ENCODE data around the gene FHAD1.

DNA sequence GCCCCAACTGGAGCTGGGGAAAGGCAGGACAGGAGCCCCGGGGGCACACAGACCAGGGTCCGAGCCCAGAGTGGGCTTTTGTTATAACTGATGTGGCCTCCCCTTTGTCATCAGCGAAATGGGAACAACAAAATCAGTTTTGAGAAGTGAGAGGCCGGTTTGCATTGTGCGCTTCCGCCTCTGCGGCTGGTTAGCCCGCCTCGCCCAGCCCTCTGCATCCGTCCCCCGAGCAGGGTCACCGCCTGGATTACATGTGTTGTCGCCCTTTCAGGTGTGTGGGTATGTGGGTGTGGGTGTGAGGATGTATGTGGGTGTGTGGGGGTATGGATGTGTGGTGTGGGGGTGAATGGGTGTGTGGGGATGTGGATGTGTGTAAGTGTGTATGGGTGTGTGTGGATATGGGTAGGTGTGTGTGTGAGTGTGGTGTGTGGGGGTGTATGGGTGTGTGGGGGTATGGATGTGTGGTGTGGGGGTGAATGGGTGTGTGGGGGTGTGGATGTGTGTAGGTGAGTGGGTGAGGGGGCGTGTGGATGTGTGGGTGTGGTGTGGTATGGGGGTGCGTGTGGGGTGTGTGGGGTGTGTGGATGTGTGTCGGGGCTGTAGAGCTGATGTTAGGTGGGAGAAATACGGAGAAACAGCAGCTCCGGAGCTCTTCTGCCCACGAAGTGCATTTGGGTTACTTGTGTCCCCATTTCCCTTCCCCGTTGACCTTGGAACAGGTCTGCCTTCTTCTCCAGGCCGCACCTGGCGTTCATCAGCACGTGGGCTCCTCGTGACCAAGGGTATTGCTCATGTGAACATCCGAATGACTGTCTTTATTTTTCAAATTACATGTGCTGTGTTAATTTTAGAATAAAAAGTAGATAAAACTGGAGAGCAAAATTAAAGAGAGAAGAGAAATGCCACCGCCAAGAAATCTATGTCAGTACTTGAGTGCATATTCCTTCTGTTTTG, 67.6 kb downstream of the FHAD1 start:
- TF ChIP-seq, protein P1, sequence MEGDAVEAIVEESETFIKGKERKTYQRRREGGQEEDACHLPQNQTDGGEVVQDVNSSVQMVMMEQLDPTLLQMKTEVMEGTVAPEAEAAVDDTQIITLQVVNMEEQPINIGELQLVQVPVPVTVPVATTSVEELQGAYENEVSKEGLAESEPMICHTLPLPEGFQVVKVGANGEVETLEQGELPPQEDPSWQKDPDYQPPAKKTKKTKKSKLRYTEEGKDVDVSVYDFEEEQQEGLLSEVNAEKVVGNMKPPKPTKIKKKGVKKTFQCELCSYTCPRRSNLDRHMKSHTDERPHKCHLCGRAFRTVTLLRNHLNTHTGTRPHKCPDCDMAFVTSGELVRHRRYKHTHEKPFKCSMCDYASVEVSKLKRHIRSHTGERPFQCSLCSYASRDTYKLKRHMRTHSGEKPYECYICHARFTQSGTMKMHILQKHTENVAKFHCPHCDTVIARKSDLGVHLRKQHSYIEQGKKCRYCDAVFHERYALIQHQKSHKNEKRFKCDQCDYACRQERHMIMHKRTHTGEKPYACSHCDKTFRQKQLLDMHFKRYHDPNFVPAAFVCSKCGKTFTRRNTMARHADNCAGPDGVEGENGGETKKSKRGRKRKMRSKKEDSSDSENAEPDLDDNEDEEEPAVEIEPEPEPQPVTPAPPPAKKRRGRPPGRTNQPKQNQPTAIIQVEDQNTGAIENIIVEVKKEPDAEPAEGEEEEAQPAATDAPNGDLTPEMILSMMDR (IDR thresholded peaks at IDR 0.05) = no peak
- no peak for TF ChIP-seq EP300 (IDR thresholded peaks at IDR 0.05)
- no peak for TF ChIP-seq POLR2A (IDR thresholded peaks at IDR 0.05)
